Trophoblast cell (in vitro differentiated cells and primary cell): ENCODE measurements around the gene STK17A.
A peak's percentile ranks its signal among the peaks of the same experiment; 100 is the strongest.

ENCODE experiments used
- DNase-seq, 2 donors: peaks; one replicate each; pipeline ENCODE4 v3.0.0-alpha.2; 2016
- H2AFZ ChIP-seq: 2 replicates; pipeline ENCODE4 v1.6.1; 2013; ENCODE audit warnings: low read length, moderate library complexity, mild to moderate bottlenecking; ENCODE audit not compliant: insufficient read depth, poor library complexity
- H2AK5ac ChIP-seq: 2 replicates; pipeline ENCODE4 v1.6.1; 2013; ENCODE audit warnings: mild to moderate bottlenecking, low read length
- H2BK120ac ChIP-seq: 2 replicates; pipeline ENCODE4 v1.6.1; 2013; ENCODE audit warnings: low read length, mild to moderate bottlenecking, moderate library complexity; ENCODE audit not compliant: insufficient read depth, poor library complexity
- H2BK12ac ChIP-seq: 2 replicates; pipeline ENCODE4 v1.6.1; 2013; ENCODE audit warnings: mild to moderate bottlenecking, low read length, moderate library complexity
- H2BK5ac ChIP-seq: 2 replicates; pipeline ENCODE4 v1.6.1; 2013; ENCODE audit warnings: low read length, low read depth, moderate library complexity, mild to moderate bottlenecking; ENCODE audit not compliant: poor library complexity
- H3K14ac ChIP-seq: 2 replicates; pipeline ENCODE4 v1.6.1; 2013; ENCODE audit warnings: mild to moderate bottlenecking, low read length
- H3K18ac ChIP-seq: 2 replicates; pipeline ENCODE4 v1.6.1; 2013; ENCODE audit warnings: mild to moderate bottlenecking, low read length
- H3K23ac ChIP-seq: 2 replicates; pipeline ENCODE4 v1.6.1; 2013; ENCODE audit warnings: low read length
- H3K27ac ChIP-seq: 2 replicates; pipeline ENCODE4 v1.5.1; 2013; ENCODE audit warnings: low read depth, mild to moderate bottlenecking, inconsistent platforms, low read length, moderate library complexity
- H3K27me3 ChIP-seq: 2 replicates; pipeline ENCODE4 v1.6.1; 2013; ENCODE audit warnings: inconsistent platforms, mild to moderate bottlenecking, low read length, moderate library complexity; ENCODE audit not compliant: insufficient read depth
- H3K36me3 ChIP-seq, 2 experiments: 1 replicate in 1 of 2; 2 replicates in 1 of 2; pipeline ENCODE4 v1.6.1; 2013; ENCODE audit warnings: low read length in 2 of 2, mild to moderate bottlenecking in 2 of 2, moderate library complexity in 1 of 2; ENCODE audit not compliant: insufficient read depth in 2 of 2, control insufficient read depth in 1 of 2
- H3K4ac ChIP-seq: 2 replicates; pipeline ENCODE4 v1.6.1; 2013; ENCODE audit warnings: low read depth, mild to moderate bottlenecking, low read length, moderate library complexity
- H3K4me1 ChIP-seq, 2 experiments: 1 replicate in 1 of 2; 2 replicates in 1 of 2; pipeline ENCODE4 v1.6.1; 2013; ENCODE audit warnings: low read length in 2 of 2, mild to moderate bottlenecking in 2 of 2, moderate library complexity in 1 of 2; ENCODE audit not compliant: insufficient read depth in 2 of 2, control insufficient read depth in 1 of 2
- H3K4me2 ChIP-seq: 2 replicates; pipeline ENCODE4 v1.6.1; 2013; ENCODE audit warnings: inconsistent platforms, mild to moderate bottlenecking, low read length, moderate library complexity
- H3K4me3 ChIP-seq: 2 replicates; pipeline ENCODE4 v1.5.1; 2013; ENCODE audit warnings: mild to moderate bottlenecking, low read depth, low read length, inconsistent platforms
- H3K79me1 ChIP-seq: one replicate; pipeline ENCODE4 v1.6.1; 2013; ENCODE audit warnings: low read length
- H3K79me2 ChIP-seq: 2 replicates; pipeline ENCODE4 v1.6.1; 2013; ENCODE audit warnings: low read length, mild to moderate bottlenecking; ENCODE audit not compliant: control insufficient read depth, insufficient read depth, poor library complexity
- H3K9ac ChIP-seq: 2 replicates; pipeline ENCODE4 v1.6.1; 2013; ENCODE audit warnings: mild to moderate bottlenecking, low read length
- H3K9me3 ChIP-seq: 2 replicates; pipeline ENCODE4 v1.6.1; 2013; ENCODE audit warnings: low read depth, mild to moderate bottlenecking, control low read depth, inconsistent platforms, low read length; ENCODE audit not compliant: insufficient read depth
- H4K12ac ChIP-seq: 2 replicates; pipeline ENCODE4 v1.6.1; 2013; ENCODE audit warnings: low read depth, mild to moderate bottlenecking, low read length, moderate library complexity
- H4K8ac ChIP-seq: 2 replicates; pipeline ENCODE4 v1.6.1; 2013; ENCODE audit warnings: low read depth, mild to moderate bottlenecking, low read length, moderate library complexity
- H4K91ac ChIP-seq: one replicate; pipeline ENCODE4 v1.6.1; 2013; ENCODE audit warnings: low read depth, mild to moderate bottlenecking, low read length, moderate library complexity
- WGBS: extraction: QIAGEN DNeasy Blood & Tissue Kit; methylation state at CpG from one replicate; pipeline ENCODE4 v1.1.7; 2013; ENCODE audit warnings: missing lambda C conversion rate; ENCODE audit not compliant: insufficient read length, insufficient coverage; ENCODE audit errors: extremely low coverage; 5-methylcytosine and 5-hydroxymethylcytosine counted together

Gene STK17A

GRCh38 chr7:43560742-43561330, 22.1 kb upstream of the STK17A start:
- no peak overlapping the region for H3K9ac ChIP-seq
- no peak overlapping the region for H3K14ac ChIP-seq
- H2BK120ac ChIP-seq = no peak overlapping the region
- H3K79me1 ChIP-seq = no peaks in the 10 kb centered on the region
- no CpG with 5 or more reads among the region's 7 CpGs for WGBS
- H3K4me1 ChIP-seq = no peaks in the 10 kb centered on the region
- no peak overlapping the region for H4K91ac ChIP-seq
- no peak overlapping the region for H2AK5ac ChIP-seq
- no peak overlapping the region for H3K4me2 ChIP-seq
- H3K4me3 ChIP-seq = no peak overlapping the region
- H2AFZ ChIP-seq = no peak overlapping the region
- H3K36me3 ChIP-seq = no peaks in the 10 kb centered on the region
- H2BK12ac ChIP-seq = no peak overlapping the region
- no peak overlapping the region for H4K12ac ChIP-seq
- no peak overlapping the region for H4K8ac ChIP-seq
- H3K79me2 ChIP-seq = no peaks in the 10 kb centered on the region
- H3K9me3 ChIP-seq = peaks cover 2% of the 10 kb centered on the region
- no peaks in the 10 kb centered on the region for H3K27me3 ChIP-seq
- H3K4ac ChIP-seq = no peak overlapping the region
- no peak overlapping the region for H2BK5ac ChIP-seq
- no peak overlapping the region for H3K18ac ChIP-seq
- no peak overlapping the region for H3K23ac ChIP-seq
- DNase-seq = peak; percentile 92
- H3K27ac ChIP-seq = no peak overlapping the region

GRCh38 chr7:43562383-43562782, 20.5 kb upstream of the STK17A start:
- Histone ChIP-seq H2AK5ac (no peak overlapping the region), H4K91ac (no peak overlapping the region), H3K4me2 (no peak overlapping the region), H3K23ac (peak overlapping the region; percentile 41), H3K79me2 (no peaks in the 10 kb centered on the region), H2BK120ac (no peak overlapping the region), H3K14ac (no peak overlapping the region), H3K18ac (no peak overlapping the region), H3K4me3 (no peak overlapping the region), H3K9ac (no peak overlapping the region), H4K12ac (no peak overlapping the region), H3K27me3 (no peaks in the 10 kb centered on the region), H3K36me3 (no peaks in the 10 kb centered on the region), H3K79me1 (no peaks in the 10 kb centered on the region), H3K27ac (no peak overlapping the region), H2BK5ac (no peak overlapping the region), H2BK12ac (no peak overlapping the region), H2AFZ (no peak overlapping the region), H3K9me3 (peaks cover 2% of the 10 kb centered on the region), H3K4me1 (no peaks in the 10 kb centered on the region), H3K4ac (no peak overlapping the region), H4K8ac (no peak overlapping the region)
- WGBS = no CpG with 5 or more reads among the region's 3 CpGs
- DNase-seq = no peak

- Histone ChIP-seq H3K27ac (no peak overlapping the region), H4K8ac (no peak overlapping the region), H2AK5ac (no peak overlapping the region)
Measured at GRCh38 chr7:43565786-43566185, 17.1 kb upstream of the STK17A start.

GRCh38 chr7:43568529-43568928, 14.4 kb upstream of the STK17A start:
- H3K9me3 ChIP-seq = no peaks in the 10 kb centered on the region
- H4K91ac ChIP-seq = no peak overlapping the region
- H3K23ac ChIP-seq = no peak overlapping the region
- WGBS = no CpG with 5 or more reads among the region's 6 CpGs
- no peak for DNase-seq
- H2BK5ac ChIP-seq = no peak overlapping the region
- H3K14ac ChIP-seq = no peak overlapping the region
- no peak overlapping the region for H2BK12ac ChIP-seq
- no peaks in the 10 kb centered on the region for H3K79me2 ChIP-seq
- H3K36me3 ChIP-seq = no peaks in the 10 kb centered on the region
- H3K18ac ChIP-seq = no peak overlapping the region
- no peaks in the 10 kb centered on the region for H3K79me1 ChIP-seq
- no peak overlapping the region for H2AFZ ChIP-seq
- H3K9ac ChIP-seq = no peak overlapping the region
- no peak overlapping the region for H2BK120ac ChIP-seq
- H3K4me3 ChIP-seq = no peak overlapping the region
- no peak overlapping the region for H3K27ac ChIP-seq
- H3K4me2 ChIP-seq = no peak overlapping the region
- H2AK5ac ChIP-seq = no peak overlapping the region
- no peak overlapping the region for H4K12ac ChIP-seq
- H3K27me3 ChIP-seq = no peaks in the 10 kb centered on the region
- no peak overlapping the region for H4K8ac ChIP-seq
- H3K4ac ChIP-seq = no peak overlapping the region
- H3K4me1 ChIP-seq = no peaks in the 10 kb centered on the region

More at GRCh38 chr7:43565786-43566185, 17.1 kb upstream of the STK17A start:
- no peak overlapping the region for H2BK120ac ChIP-seq
- WGBS = no CpG with 5 or more reads among the region's 6 CpGs
- no peak overlapping the region for H3K4ac ChIP-seq
- no peak for DNase-seq
- no peak overlapping the region for H2AFZ ChIP-seq
- H3K4me3 ChIP-seq = no peak overlapping the region
- H3K79me2 ChIP-seq = no peaks in the 10 kb centered on the region
- H3K18ac ChIP-seq = no peak overlapping the region
- H4K91ac ChIP-seq = no peak overlapping the region
- H3K27me3 ChIP-seq = no peaks in the 10 kb centered on the region
- no peak overlapping the region for H4K12ac ChIP-seq
- no peaks in the 10 kb centered on the region for H3K4me1 ChIP-seq
- H3K79me1 ChIP-seq = no peaks in the 10 kb centered on the region
- no peaks in the 10 kb centered on the region for H3K36me3 ChIP-seq
- H3K9ac ChIP-seq = no peak overlapping the region
- H3K23ac ChIP-seq = no peak overlapping the region
- H2BK12ac ChIP-seq = no peak overlapping the region
- no peak overlapping the region for H2BK5ac ChIP-seq
- H3K9me3 ChIP-seq = no peaks in the 10 kb centered on the region
- no peak overlapping the region for H3K4me2 ChIP-seq
- H3K14ac ChIP-seq = no peak overlapping the region
